ENCODE data around the gene CHST11.

- TF ChIP-seq CTCF (IDR thresholded peaks at IDR 0.05) (no peak), POLR2A (IDR thresholded peaks at IDR 0.05) (no peak)
Observed at GRCh38 chr12:104630230-104630670, 173.5 kb downstream of the CHST11 start.

Measured in sigmoid colon (tissue), 3 donors.